ENCODE data around the gene POLDIP3. TPM values are rescaled to one million over a fixed set of nuclear protein-coding genes. Genes with fewer than 3 reads are reported as not detected.
"Not testable (repeated sequence)": the region's sequence is repeated elsewhere in the genome, so short reads cannot be mapped to it uniquely, and the experiment has no call there.

POLDIP3 gene
- total RNA-seq, 2 donors from 2014 or later: 20.2 to 29.5 TPM

DNA sequence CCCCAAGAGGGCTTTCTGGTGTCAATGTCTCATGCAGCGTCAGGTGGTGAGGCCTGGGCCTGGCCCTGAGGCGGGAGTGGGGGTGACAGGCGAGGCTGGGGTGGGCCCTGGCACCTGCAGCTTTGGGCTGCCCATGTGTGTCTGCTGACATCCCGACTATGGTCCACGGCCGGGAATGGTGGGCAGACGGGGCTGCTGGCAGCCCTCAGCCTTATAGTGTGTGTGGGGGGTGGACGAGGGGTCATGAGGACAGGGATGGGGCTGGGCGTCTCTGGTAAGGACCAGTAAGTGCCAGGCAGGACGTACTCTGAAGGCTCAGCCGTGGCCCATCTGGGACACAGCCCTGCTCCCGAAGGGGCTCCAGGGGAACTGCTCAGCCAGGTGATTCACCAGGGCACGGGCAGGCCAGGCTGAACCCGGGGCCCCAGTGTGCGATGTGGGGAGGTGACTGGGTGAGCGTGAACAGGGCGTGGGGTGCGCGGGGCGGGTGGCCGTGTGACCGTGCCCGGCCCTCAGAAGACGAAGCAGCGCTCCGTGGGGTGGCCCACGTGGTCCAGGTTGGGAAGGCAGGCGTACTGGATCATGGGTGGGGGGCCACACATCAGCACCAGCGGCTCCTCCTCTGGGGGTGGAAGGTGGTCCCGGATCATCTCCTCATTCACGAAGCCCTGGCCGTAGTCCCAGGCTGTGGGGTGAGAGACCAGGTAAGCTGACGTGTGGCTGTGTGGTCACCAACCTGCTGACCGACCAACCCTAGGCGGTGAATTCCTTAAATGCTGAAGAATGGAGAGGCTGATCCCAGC, 4.8 kb upstream of the POLDIP3 start:
- no peak for DNase-seq (ENCODE audit: low spot score)
- no peaks in the 10 kb centered on the region for H3K27me3 ChIP-seq
- TF ChIP-seq, protein P1, sequence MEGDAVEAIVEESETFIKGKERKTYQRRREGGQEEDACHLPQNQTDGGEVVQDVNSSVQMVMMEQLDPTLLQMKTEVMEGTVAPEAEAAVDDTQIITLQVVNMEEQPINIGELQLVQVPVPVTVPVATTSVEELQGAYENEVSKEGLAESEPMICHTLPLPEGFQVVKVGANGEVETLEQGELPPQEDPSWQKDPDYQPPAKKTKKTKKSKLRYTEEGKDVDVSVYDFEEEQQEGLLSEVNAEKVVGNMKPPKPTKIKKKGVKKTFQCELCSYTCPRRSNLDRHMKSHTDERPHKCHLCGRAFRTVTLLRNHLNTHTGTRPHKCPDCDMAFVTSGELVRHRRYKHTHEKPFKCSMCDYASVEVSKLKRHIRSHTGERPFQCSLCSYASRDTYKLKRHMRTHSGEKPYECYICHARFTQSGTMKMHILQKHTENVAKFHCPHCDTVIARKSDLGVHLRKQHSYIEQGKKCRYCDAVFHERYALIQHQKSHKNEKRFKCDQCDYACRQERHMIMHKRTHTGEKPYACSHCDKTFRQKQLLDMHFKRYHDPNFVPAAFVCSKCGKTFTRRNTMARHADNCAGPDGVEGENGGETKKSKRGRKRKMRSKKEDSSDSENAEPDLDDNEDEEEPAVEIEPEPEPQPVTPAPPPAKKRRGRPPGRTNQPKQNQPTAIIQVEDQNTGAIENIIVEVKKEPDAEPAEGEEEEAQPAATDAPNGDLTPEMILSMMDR (IDR thresholded peaks at IDR 0.05): no peak
- H3K9me3 ChIP-seq: no peaks in the 10 kb centered on the region
- H3K4me1 ChIP-seq: peaks cover 0 to 50% of the 10 kb centered on the region in 2 donors
- peak overlapping the region in 1 of 2 donors; percentile 26 for H3K27ac ChIP-seq
- H3K36me3 ChIP-seq: peaks cover 38% of the 10 kb centered on the region
- H3K4me3 ChIP-seq: no peak overlapping the region

DNA sequence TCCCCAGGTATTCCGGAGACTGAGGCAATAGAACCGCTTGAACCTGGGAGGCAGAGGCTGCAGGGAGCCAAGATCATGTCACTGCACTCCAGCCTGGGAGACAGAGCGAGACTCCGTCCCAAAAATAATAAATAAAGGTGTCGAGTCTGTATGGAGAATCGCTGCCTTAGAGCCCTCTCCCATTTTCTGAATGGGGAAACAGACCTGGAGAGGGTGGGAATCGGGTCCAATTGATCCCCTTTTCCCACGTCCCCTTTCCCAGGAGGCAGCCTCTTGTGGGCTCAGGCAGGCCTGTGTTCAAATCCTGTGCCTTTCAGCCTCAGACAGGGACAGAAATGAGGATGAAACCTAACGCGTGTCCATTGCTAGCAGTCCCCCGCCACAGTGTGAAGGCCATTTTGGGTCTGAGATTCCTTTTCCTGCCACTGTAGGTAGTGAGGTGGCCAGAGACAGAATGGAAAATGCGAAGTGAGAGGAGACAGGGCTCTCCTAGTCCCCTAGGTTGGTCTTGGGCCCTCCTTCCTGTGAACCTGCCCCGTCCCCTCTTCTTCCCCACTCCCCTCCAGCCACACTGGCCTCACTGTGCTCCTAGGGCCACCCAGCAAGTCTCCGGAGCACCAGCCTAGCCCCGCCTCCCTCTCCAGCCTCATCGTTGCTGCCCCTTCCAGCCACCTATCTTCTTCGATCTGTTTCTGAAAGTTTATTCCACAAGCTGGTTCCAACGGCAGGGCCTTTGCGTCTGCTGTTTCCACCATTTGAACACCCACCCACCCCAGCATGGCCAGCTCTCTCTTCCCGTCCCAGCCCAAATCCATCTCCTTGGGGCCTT, 2.7 kb upstream of the POLDIP3 start:
- H3K4me1 ChIP-seq: peaks cover 0 to 50% of the 10 kb centered on the region in 2 donors
- H3K27me3 ChIP-seq: no peaks in the 10 kb centered on the region
- peak overlapping the region; percentile 92 to 95 for H3K27ac ChIP-seq
- H3K4me3 ChIP-seq: no peak overlapping the region
- H3K9me3 ChIP-seq: no peaks in the 10 kb centered on the region
- TF ChIP-seq, protein P1 (IDR thresholded peaks at IDR 0.05): no peak
- no peak for DNase-seq (ENCODE audit: low spot score)
- peaks cover 19% of the 10 kb centered on the region for H3K36me3 ChIP-seq

DNA sequence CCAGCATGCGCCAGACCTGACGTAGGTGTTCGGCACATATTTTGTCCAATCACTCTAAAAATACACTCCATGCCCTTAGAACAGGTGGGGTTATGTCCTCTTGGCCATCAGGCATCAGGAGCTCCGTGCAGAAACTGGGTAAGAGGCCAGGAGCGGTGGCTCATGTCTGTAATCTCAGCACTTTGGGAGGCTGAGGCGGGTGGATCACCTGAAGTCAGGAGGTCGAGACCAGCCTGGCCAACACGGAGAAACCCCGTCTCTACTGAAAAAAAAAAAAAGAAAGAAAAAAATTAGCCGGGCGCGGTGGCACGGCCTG, 1.1 kb upstream of the POLDIP3 start:
- Histone ChIP-seq H3K4me1 (peaks cover 0 to 51% of the 10 kb centered on the region in 2 donors), H3K27ac (peak overlapping the region; percentile 92 to 95), H3K36me3 (peaks cover 14% of the 10 kb centered on the region), H3K4me3 (peak overlapping the region in 1 of 2 donors; percentile 67)
- not testable (repeated sequence) for H3K9me3 ChIP-seq; DNase-seq (ENCODE audit: low spot score); H3K27me3 ChIP-seq

DNA sequence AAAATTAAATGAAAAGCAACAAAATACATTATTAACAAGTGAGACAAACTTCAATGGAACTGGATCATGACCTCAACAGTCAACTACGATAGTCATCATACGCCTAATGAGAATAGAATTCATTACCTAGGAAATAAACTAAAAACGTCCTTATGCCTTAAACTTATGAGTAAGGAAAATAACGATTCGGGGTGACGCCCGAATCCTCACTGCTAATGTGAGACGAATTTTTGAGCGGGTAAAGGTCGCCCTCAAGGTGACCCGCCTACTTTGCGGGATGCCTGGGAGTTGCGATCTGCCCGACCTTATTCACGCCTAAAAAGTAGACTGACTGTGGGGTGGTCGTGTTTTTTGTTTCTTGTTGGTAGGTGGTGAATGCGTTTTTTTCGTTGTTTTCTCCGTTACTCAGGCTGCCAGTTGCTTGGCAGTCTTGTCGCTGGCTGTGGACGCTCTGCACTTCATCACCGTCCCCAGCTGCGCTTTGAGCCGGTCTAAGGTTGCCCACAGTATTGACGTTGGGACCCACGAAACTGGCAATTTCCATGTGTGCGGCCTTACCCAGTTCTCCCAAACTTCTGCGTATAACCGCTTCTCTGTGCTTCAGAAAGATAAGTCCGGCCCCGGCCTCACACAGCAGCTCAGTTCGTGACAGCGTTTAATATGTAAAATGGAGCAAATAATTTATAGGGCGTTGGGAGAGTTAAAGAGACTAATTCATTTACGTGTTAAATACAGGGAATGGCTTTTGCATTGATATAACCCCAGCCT, 593 bp upstream of the POLDIP3 start:
- Histone ChIP-seq H3K4me1 (peaks cover 0 to 57% of the 10 kb centered on the region in 2 donors), H3K9me3 (no peaks in the 10 kb centered on the region), H3K27ac (peak overlapping the region; percentile 92 to 95), H3K36me3 (peaks cover 14% of the 10 kb centered on the region), H3K27me3 (no peaks in the 10 kb centered on the region), H3K4me3 (peak overlapping the region; percentile 67 to 74)
- peak; percentile 97 for DNase-seq (ENCODE audit: low spot score)
- TF ChIP-seq, protein P1 (IDR thresholded peaks at IDR 0.05): no peak

DNA sequence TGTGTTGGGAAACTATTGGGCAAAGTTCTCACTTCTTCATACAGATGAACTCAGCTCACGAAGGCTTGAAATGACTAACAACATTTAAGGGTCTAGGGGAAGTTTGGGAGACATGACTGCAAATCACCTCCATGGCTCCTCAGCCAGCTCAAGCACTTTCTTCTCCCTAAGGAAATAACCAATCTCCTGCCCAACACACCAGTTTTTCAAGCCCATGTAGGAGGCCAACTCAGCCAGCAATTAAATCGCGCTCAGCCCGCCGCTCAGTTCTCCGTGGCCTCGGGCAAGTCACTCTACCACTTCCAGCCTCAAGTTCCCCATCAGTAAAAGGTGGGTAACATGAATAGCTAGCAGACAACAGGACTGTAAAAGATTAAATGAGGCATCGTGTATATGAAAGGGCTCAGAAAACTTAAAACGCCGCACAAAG, 796 bp downstream of the POLDIP3 start:
- Histone ChIP-seq H3K27me3 (no peaks in the 10 kb centered on the region), H3K9me3 (no peaks in the 10 kb centered on the region), H3K4me3 (peak overlapping the region; percentile 67 to 74), H3K36me3 (peaks cover under 1% of the 10 kb centered on the region), H3K4me1 (peaks cover 0 to 70% of the 10 kb centered on the region in 2 donors), H3K27ac (peak overlapping the region; percentile 92 to 95)
- DNase-seq (ENCODE audit: low spot score): no peak
- TF ChIP-seq, protein P1 (IDR thresholded peaks at IDR 0.05): no peak

All from right atrium auricular region (tissue), 2 donors.